HG03064 (cell line): ENCODE results near the gene NECTIN4.
"Not testable (repeated sequence)": the region's sequence is repeated elsewhere in the genome, so short reads cannot be mapped to it uniquely, and the experiment has no call there.

Experiments used
- ATAC-seq: cut with Tn5 transposase; IDR thresholded peaks from one replicate; pipeline ENCODE4 v1.9.1; 2021; ENCODE audit warnings: low read depth; ENCODE audit not compliant: unreplicated experiment

NECTIN4 gene

DNA sequence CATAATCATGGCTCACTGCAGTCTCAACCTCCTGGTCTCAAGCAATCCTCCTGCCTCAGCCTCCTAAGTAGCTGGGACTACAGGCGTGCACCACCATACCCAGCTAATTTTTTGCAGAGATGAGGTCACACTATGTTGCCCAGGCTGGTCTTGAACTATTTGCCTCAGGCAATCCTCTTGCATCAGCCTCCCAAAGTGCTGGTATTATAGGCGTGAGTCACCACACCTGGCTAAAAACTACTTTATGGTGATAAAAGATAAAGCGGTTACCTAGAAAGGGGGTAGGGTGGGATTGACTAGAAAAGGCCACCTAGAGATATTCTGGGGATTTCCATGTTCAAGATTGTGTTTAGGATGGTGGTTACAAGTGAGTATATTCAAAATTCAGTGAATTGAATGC, 55.6 kb downstream of the NECTIN4 start:
- ATAC-seq, result no peak

DNA sequence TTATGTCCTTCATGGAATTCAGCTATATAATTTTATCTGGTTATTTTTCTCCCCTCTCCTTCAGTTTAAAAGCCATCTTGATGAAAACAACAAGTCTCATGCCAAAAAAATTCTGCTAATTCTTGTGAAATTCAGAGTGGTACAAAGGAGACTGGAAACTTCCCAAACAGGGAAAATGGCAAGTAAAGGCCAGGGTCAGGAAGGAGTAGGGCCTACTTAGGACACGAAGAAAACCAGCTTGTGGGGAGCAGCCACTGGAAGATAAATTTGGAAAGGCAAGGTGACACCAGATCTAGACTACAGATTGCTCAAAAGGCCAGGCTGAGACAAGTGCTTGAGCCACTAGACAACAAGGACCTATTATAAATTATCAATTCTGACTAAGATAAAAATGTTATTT, 56.9 kb downstream of the NECTIN4 start:
- ATAC-seq, result no peak

DNA sequence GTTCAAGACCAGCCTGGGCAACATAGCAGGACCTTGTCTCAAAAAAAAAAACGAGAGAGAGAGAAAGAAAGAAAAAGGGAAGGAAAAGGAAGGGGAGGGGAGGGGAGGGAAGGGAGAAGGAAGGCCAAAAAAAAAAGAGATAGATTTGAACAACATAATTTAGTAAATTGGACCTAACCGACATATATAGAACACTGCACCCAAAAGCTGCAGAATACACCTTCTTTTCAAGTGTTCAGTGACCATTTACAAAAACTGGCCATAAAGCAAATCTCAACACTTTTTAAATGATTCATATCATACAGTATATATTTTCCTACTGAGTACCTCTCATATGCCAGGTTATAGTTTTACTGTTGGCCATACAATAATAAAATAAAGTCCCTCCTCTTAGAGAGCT, 57.5 kb downstream of the NECTIN4 start:
- ATAC-seq, result no peak

DNA sequence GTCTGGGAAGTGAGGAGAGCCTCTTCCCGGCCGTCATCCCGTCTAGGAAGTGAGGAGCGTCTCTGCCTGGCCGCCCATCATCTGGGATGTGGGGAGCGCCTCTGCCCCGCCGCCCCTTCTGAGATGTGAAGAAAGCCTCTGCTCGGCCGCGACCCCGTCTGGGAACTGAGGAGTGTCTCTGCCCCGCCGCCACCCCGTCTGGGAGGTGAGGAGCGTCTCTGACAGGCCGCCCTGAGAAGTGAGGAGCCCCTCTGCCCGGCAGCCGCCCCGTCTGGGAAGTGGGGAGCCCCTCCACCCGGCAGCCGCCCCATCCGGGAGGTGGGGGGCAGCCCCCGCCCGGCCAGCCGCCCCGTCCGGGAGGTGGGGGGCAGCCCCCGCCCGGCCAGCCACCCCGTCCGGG, 59.9 kb downstream of the NECTIN4 start:
- not testable (repeated sequence) for ATAC-seq

DNA sequence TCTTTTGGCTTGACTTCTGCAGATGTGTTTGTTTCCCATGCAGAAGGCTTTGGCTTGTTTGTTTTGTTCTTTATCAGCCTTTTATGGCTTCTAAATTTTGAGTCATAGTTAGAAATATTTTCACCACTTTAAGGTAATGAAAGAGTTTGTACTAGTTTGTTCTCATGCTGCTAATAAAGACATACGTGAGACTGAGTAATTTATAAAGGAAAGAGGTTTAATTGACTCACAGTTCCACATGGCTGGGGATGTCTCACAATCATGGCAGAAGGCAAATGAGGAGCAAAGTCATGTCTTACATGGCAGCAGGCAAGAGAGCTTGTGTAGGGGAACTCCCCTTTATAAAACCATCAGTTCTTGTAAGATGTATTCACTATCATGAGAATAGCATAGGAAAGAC, 62.4 kb downstream of the NECTIN4 start:
- ATAC-seq, result not testable (repeated sequence)

DNA sequence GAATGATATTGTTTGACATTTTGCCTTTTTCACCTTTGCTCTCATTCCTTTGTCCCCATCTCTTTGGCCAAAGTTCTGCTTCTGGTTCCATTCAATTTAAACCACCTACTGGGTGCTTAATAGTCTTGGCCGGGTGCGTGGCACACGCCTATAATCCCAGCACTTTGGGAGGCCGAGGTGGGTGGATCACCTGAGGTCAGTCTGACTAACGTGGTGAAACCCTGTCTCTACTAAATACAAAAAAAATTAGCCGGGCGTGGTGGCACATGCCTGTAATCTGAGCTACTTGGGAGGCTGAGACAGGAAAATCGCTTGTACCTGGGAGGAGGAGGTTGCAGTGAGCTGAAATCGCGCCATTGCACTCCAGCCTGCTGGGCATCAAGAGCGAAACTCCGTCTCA, 66.9 kb downstream of the NECTIN4 start:
- not testable (repeated sequence) for ATAC-seq

DNA sequence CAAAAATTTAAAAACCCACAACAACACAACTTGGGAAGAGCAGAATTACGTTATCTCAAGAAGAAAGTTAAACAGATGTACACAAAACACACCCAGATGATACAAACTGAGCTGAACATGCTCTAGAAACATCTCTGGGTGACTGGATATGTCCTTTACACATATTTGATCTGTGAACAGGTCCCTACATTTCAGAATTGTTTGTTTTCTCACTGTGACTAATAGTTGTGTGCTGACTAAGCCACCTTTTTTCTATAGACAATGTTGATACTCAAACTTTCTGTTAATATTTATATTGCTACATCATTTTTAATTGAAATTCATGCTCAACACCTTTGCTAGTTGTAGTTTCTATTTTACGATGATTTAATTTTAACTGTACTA, 67.4 kb downstream of the NECTIN4 start:
- no peak for ATAC-seq

DNA sequence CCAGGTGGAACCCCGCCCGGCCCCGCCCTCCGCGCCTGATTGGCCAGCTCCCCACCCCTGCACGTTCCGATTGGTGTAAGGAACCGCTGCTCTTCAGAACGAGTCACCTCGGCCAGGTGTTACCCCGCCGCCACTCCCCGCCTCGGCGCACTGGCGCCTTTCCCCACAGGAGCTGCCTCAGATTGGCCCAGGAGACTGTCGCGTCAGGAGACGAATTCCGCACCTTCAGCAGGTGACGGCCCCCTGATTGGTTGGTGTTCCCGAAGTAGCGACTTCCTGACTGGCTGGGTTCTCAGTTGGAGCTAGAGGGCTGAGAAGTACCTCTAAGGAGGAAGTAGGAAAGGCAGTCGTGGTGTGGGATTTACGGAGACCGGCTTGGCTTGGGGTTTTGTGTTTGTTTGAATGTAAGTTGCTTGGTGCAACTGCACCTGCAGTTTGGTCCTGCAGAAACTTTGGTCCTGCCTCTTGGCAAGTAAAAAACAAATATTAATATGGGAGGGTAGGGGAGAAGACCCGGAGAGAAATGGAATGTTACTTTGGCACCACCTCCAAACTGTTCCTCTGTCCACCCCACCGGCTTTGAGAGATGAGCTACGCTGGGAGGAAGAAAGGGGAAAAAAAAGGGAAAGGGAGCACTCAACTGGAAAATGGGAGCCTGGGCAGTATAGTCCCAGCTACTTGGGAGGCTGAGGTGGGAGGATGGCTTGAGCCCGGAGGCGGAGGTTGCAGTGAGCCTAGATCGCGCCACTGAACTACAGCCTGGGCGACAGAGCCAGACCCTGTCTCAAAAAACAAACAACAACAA, 68.0 kb downstream of the NECTIN4 start:
- ATAC-seq, result peak; percentile 72
